DMS53 (cell line): ENCODE measurements around the gene PLIN3.
A peak's percentile ranks its signal among the peaks of the same experiment; 100 is the strongest.
"Not testable (repeated sequence)": the region's sequence is repeated elsewhere in the genome, so short reads cannot be mapped to it uniquely, and the experiment has no call there.

Experiments used
- DNase-seq: peaks from one replicate; lab custom pipeline; 2025; lab: John Stamatoyannopoulos, UW

Gene PLIN3

DNA sequence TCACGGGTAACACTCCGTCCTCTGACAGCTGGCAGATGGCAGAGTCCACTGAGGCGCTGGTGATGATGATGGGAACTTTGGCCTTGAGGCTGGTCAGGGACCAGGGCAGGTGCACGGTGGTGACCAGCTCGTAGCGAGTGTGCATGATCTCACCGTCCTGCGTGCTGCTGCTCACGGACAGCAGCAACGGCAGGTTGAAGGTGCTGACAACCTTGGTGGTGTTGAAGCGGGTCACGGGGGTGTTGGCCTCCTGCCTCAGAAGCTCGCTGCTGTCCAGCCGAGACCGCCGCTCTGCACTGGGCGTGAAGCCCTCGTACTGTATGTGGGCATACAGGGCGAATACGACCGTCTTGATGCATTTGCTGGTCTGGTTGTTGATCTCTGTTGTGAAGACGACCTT is 23.6 kb upstream of the PLIN3 start:
- no peak for DNase-seq

DNA sequence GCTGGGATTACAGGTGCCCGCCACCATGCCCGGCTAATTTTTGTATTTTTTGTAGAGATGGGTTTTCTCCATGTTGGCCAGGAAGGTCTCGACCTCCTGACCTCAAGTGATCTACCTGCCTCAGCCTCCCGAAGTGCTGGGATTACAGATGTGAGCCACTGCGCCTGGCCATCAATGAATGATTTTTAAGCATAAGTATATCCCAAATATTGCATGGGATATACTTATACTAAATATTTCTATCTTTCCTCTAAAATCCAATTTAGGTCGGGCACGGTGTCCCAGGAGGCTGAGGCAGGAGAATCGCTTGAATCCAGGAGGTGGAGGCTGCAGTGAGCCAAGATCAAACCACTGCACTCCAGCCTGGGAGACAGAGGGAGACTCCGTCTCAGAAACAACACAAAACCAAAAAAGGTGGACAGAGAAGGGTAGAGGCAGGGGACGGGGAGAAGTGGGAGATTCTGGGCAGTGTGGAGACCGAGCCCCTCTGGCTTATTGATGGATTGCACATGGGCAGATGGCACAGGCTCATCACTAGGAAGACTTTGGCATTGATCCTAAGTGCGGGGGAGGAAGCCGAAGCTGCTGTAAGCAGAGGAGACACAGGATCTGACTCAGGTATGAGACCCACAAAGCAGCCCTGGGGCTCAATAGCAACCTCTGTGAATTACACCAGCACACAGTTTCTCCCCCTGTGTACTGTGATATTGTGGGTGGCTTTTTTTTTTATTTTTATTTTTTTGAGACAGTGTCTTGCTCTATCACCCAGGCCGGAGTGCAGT is 21.8 kb upstream of the PLIN3 start:
- no peak for DNase-seq

DNA sequence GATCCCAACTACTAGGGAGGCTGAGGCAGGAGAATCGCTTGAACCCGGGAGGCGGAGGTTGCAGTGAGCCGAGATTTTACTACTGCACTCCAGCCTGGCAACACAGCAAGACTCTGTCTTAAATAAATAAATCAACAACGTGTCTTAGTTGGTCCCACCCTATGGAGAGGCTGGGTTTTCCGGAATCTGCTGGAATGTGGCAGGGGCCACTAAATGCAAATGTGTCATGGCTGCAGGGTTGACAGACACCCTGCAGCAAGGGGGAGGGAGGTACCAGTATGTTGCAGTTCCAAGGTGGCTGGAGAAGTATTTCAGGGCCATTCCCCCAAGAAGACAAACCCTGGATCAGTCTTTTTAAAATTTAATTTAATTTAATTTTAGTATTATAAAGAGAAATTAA is 20.3 kb upstream of the PLIN3 start:
- DNase-seq: not testable (repeated sequence)

DNA sequence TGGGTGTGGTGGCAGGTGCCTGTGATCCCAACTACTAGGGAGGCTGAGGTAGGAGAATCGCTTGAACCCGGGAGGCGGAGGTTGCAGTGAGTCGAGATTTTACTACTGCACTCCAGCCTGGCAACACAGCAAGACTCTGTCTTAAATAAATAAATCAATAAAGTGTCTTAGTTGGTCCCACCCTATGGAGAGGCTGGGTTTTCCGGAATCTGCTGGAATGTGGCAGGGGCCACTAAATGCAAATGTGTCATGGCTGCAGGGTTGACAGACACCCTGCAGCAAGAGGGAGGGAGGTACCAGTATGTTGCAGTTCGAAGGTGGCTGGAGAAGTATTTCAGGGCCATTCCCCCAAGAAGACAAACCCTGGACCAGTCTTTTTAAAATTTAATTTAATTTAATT is 17.5 kb upstream of the PLIN3 start:
- not testable (repeated sequence) for DNase-seq

DNA sequence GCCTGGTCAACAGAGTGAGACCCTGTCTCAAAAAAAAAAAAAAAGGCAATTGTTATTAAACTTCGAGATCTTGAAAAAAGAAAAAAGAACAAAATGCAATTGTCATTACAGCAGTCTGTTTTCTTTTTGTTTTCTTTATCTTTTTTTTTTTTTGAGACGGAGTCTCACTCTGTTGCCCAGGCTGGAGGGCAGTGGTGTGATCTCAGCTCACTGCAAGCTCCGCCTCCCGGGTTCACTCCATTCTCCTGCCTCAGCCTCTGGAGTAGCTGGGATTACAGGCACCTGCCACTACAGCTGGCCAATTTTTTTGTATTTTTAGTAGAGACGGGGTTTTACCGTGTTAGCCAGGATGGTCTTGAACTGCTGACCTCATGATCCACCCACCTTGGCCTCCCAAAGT is 15.4 kb upstream of the PLIN3 start:
- DNase-seq: not testable (repeated sequence)

DNA sequence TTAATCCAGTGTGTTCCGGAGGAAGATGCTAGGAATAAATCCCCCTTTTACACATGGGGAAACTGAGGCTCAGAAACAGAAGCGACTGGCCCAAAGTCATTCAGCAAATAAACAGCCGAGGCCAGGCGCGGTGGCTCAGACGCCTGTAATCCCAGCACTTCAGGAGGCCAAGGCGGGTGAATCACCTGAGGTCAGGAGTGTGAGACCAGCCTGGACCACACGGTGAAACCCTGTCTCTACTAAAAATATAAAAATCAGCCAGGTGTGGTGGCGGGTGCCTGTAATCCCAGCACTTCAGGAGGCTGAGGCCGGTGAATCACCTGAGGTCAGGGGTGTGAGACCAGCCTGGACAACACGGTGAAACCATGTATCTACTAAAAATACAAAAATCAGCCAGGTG is 11.6 kb upstream of the PLIN3 start:
- DNase-seq: no peak

DNA sequence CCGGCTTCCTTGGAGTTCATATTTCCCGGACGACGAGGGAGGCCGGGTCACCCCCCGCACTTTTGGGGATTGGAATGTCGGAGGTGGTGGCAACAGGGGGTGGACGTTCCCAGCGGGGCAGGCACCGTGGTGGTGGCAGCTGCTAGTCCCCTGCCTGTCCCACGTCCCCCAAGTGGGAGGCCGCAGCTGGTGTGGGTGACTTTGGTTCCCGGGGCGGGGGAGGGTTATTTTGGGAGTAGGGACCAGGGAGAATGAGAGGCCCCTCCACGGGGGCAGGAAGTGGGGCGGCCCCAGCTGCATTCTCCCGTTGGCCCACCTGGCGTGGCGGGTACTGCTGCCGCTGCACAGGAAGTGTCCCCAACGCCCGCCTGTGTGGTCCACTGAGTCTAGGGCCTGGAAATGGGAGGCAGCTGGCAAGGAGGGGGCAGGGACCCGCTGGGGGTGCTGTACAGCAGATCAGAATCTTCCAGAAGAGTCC is 11.1 kb upstream of the PLIN3 start:
- no peak for DNase-seq

DNA sequence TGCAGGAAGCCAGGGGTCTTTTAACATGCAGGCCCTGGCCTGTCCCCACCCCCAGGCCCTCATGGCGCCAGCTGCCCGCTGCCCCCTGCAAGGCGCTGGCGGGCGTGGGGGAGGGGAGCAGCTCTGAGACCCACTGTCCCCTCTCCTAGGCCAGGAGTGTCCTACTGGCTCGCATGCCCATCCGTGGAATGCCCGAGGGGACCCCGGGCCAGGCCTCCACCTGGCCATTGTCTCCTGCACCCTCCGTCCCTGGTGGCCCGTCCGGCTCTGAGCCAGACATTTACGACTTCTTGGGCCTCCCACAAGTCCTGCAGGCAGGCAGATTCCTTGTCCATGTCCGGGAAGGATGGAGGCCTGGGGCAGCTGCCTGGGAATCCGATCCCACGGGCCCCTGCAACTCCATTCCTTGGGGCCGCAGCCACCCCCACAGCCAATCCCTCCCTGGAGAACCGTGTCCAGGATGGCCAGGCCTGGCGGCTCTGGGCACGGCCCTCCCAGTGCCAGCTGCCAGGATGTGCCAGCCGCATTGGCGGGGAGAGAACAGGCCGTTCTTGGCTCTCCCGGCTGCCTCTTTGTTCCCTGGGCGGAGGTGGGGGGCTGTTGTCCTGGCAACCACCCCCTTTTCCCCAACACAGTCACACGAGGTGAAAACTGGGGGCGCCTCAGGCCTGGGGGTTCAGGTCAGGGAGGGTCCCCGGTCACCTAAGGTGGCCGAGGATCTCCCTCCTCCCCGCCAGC is 10.5 kb upstream of the PLIN3 start:
- DNase-seq: no peak

DNA sequence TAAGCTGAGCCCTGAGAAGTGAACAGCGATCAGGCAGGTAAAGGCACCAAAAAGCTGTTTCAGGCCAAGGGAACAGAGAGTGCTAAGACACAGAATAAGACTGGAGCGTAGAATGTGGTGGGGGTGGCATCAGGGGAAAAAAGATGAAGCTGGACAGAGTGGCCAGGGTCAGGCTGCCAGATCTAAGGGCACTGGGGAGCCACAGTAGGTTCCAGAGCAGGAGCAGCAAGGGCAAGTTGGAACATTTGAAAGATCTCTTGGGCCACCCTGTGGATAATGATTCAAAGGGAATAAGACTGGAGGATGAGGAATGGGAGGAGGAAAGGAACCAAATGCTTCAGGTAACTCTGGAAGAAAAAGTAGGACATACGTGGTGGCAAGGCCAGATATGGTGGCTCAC is 6.5 kb upstream of the PLIN3 start:
- DNase-seq: no peak

DNA sequence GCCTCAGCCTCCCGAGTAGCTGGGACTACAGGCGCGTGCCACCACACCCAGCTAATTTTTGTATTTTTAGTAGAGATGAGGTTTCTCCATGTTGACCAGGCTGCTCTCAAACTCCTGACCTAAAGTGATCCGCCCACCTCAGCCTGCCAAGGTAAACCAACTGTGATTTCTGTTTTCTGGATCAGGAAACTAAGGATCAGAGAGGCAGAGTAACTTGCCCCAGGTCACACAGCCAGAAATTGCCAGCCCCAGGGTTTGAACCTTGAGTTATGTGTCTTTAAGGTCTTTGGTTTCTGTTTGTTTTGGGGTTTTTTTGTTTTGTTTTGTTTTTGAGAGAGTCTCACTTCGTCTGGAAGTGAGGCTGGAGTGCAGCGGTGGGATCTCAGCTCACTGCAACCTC is 4.2 kb upstream of the PLIN3 start:
- DNase-seq: no peak

DNA sequence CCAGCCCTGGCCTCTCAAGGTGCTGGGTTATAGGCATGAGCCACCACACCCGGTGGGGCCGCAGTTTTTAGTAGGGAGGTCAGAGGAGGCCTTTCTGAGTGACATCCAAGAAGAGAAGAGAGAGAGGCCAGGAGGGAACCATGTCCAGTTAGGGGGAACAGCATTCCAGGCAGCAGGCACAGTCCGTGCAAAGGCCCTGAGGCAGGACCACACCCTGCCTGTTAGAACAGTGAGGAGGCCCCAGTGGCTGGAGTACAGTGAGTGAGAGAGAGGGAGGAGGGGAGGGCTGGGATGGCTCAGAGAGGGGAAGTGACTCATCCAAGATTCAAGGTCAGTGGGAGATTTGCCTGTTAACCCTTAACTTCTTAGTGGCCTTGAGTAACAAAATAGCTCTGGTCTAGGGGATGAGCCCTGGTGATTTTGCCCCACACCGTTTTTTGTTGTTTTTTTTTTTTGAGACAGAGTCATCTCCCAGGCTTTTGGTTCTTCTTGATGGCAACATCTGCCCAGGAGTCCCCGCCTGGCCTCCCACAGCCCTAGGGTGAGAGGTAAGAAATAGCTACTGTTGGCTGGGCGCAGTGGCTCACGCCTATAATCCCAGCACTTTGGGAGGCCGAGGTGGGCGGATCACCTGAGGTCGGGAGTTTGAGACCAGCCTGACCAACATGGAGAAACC is 2.7 kb upstream of the PLIN3 start:
- peak; percentile 73 for DNase-seq

DNA sequence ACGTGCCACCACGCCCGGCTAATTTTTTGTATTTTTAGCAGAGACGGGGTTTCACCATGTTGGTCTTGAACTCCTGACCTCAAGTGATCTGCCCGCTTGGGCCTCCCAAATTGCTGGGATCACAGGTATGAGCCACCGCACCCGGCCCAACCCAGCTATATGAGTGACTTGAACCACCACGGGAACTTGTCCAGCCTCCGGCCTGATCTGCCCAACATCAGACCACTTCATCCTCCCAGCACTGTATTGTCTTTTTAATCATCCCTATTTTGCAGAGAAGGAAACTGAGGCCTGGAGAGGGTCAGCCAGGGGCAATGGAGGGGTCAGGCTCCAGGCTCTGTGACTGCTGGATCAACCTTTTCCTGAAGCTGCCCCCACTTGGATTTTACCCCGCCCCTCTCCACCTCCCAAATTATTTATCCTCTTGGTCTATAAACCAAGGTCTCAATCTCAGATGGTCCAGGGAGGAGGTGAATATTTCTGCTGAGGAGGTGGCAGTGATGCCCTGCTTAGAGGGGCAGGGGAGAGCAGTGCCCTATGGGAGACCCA is 893 bp upstream of the PLIN3 start:
- DNase-seq: no peak

DNA sequence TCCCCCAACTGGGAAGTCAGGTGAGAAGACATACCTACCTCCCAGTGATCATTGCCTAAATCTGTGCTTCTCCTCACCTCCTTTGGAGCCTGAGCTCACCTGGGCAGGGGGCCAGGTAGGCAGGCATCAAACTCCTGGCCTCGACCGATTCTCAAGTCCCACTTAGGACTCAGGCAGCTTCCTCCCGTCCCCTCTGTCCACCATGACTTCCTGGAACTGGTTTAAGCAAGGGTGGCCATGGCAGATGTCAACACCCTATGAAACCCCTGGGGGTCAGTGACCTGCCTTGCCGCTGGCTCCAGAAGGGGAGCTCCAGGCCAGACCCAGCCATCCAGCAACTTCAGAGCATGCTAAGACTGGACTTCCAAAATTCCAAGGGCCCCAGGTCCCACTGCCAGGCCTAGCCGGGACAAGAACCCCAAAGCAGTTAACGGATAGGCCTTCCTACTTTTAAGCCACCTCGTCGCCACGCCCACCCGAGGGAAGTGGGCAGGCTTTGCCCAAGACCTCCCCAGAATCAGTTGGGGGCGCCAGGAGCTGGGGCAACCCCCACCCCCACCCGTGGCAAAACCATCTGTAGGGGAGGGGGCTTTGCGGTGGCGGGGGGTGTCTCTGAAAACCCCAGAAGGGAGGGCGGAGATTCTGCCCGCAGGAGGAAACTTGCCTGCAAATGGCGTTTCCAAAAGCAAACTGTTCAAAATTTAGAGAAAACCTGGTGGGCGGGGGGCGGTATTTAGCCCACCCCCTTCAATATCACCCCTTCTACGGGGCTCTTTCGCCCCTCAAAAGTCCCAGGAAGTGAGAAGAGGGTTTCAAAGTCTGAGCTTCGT is 657 bp downstream of the PLIN3 start:
- DNase-seq: no peak

DNA sequence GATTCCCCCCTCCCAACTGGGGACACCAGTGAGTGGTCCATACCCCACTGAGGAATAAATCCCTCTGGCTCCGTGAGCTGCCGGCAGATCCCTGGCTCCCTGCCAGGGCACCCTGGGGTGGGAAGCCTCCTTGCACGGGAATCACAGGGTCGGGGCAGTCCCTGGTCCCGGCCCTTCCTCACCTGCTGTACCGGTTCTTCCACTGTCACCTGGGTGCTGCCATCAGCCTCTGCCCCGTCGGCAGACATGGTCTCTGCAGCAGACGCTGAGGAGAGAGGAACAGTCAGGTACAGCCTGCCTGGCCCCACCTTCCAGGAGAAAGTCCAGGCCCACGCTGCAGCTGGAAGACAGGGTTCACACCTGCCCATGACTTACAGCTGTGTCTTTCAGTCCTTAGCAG is 6.3 kb downstream of the PLIN3 start:
- DNase-seq: peak; percentile 92

DNA sequence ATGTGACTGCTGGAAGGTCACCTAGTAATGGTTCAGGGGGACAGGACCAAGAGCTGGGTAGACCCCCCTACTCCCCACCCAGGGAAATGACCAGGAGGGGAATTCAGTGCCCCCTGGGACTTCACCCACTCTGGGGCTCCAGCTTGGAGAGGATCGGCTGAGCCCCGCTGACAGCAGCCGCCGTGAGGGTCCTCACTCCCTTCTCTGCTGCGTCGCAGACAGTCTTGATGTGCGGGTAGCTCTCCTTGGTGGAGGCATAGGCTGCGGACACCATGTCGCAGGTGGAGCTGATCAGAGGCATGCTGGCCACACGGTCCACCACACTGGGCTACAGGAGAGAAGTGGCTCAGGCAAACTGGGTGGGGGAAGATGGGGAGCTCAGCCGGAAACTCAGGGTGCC is 7.8 kb downstream of the PLIN3 start:
- no peak for DNase-seq

DNA sequence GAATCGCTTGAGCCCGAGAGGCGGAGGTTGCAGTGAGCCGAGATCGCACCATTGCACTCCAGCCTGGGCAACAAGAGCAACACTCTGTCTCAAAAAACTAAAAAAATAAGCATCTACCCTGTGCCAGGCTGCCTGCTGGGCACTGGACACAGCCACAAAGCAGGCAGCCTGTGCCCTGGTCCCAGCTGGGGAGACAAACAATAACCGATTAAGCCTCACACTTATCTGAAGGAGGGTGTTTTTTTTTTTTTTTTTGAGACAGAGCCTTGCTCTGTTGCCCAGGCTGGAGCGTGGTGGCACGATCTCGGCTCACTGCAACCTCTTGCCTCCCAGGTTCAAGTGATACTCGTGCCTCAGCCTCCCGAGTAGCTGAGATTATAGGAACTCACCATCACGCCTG is 11.0 kb downstream of the PLIN3 start:
- DNase-seq: not testable (repeated sequence)

DNA sequence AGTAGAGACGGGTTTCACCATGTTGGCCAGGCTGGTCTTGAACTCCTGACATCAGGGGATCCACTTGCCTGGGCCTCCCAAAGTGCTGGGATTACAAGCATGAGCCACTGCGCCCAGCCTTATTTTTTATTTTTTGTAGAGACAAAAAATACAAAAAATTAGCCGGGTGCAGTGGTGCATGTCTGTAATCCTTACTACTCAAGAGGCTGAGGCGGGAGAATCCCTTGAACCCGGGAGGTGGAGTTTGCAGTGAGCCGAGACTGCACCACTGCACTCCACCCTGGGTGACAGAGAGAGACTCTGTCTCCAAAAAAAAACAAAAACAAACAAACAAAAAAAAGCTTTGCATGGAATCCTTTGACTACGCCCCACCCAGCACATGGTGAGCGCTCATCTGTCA is 14.0 kb downstream of the PLIN3 start:
- not testable (repeated sequence) for DNase-seq

DNA sequence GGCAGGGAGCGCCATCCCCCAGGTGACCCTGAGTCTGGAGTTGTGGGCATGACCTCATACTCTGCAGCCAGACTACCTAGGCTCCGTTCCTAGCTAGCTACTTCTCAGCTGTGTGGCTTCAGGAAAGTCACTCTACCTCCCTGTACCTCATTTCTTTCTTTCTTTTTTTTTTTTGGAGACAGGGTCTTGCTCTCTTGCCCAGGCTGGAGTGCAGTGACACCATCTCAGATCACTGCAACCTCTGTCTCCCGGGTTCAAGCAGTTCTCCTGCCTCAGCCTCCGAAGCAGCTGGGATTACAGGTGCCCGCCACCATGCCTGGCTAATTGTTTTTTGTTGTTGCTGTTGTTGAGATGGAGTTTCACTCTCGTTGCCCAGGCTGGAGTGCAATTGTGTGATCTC is 15.0 kb downstream of the PLIN3 start:
- no peak for DNase-seq

DNA sequence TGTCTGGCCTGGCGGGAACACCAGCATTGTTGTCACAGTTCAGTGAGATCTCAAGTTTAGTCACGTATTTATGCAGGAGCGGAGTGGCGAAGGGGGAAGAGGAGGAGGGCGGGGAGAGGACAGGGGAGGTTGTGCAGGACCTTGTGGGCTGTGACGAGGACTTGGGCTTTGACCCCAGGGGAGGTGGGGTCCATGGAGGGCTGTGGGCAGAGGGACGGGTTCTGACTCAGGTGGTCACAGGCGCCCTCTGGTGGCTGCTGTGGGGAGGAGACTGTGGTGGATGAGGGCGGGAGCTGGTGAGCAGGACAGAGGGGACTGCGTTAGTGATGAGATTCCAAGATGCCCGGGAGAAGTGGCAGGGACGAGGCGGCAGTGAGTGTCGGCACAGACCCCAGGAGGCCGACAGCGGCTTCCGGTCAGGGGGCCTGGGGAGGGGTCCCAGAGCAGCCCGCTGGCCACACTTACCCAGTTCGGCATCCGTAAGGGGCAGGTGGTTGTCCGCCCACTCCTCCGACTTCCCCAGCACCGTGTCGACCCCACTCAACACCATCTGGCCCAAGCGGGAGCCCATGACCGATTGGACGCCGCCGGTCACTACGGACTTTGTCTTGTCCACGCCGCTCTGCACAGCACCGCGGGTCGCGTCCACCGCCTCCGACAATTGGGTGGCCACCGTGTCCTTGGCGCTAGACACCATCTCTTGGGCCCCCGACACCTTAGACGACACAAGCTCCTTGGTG is 15.7 kb downstream of the PLIN3 start:
- DNase-seq: peak; percentile 87

DNA sequence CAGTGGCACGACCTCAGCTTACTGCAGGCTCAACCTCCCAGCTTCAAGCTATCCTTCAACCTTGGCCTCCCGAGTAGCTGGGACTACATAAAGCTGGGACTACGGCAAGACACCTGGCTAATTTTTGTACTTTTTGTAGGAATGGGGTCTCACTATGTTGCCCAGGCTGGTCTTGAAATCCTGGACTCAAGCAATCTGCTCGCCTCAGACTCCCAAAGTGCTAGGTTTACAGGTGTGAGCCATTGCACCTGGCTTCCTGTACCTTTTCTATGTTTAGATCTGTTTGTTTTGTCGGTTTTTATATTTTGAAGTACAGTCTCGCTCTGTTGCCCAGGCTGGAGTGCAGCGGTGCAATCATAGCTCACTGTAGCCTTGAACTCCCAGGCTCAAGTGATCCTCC is 18.4 kb downstream of the PLIN3 start:
- peak; percentile 65 for DNase-seq
